ENCODE results near the gene IPO5.
"Not testable (repeated sequence)": the region's sequence is repeated elsewhere in the genome, so short reads cannot be mapped to it uniquely, and the experiment has no call there.

The IPO5 gene

GRCh38 chr13:98039261-98039660 lies 85.8 kb downstream of the IPO5 start:
- TF ChIP-seq CTCF (conservative IDR thresholded peaks at IDR 0.05; ENCODE audit: low read depth, low read length), result no peak

DNA sequence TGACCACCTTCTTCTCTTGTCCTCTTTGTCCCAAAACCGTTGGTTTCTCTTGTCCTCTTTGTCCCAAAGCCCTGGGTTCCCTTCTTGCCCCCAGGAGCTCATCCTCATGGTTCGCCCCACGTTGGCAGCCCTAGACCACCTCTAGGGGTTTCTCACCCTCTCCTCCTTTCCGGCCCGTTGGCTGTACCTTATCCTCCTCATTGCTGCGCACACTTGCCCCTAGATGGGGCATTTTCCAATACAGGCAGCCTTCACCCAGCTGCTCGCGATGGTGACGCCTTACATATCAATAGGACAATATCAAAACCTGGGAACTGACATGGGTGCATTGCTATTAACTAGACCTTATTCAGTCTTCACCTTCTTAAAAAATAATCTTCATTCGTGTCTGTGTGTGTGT lies 86.5 kb downstream of the IPO5 start:
- no peak for TF ChIP-seq CTCF (conservative IDR thresholded peaks at IDR 0.05; ENCODE audit: low read depth, low read length)
- DNase-seq (ENCODE audit: low read depth), result no peak
- H3K4me3 ChIP-seq (ENCODE audit: low read depth, low read length), result no peak overlapping the region

More at GRCh38 chr13:98039261-98039660, 85.8 kb downstream of the IPO5 start:
- no peak overlapping the region for H3K4me3 ChIP-seq (ENCODE audit: low read depth, low read length)
- DNase-seq (ENCODE audit: low read depth), result no peak

DNA sequence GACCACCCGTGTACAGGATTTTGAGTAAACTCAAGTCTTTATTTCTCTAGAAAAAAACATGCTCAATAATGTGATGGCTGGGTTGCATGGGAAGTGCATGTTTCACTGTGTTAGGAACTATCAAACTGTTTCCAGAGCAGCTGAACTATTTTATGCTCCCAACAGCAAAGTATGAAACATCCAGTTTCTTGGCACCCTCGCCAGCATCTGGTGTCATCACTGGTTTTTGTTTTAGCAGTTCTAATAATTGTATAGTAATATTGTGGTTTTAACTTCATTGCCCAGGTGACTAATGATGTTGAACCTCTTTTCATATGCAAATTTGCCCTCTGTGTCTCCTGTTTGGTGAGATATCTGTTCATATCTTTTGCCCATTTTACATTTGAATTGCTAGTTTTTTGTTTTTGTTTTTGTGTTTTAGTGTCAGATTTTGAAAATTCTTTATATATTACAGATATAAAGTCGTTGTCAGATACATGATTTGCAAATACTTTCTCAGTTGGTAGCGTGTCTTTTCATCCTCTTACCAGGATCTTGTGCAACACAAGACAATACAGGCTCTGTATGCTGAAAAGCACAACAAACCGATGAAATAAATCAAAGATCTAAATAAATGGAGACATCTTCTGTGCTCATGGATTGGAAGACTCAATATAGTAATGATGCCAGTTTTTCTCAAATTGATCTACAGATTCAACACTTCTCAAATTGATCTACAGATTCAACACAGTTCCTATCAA lies 87.8 kb downstream of the IPO5 start:
- H3K4me3 ChIP-seq (ENCODE audit: low read depth, low read length), result no peak overlapping the region
- TF ChIP-seq CTCF (conservative IDR thresholded peaks at IDR 0.05; ENCODE audit: low read depth, low read length), result no peak
- no peak for DNase-seq (ENCODE audit: low read depth)

- no peak overlapping the region for H3K4me3 ChIP-seq (ENCODE audit: low read depth, low read length)
- TF ChIP-seq CTCF (conservative IDR thresholded peaks at IDR 0.05; ENCODE audit: low read depth, low read length), result no peak
These were observed 90.8 kb downstream of the IPO5 start for GRCh38 chr13:98044301-98044700.

DNA sequence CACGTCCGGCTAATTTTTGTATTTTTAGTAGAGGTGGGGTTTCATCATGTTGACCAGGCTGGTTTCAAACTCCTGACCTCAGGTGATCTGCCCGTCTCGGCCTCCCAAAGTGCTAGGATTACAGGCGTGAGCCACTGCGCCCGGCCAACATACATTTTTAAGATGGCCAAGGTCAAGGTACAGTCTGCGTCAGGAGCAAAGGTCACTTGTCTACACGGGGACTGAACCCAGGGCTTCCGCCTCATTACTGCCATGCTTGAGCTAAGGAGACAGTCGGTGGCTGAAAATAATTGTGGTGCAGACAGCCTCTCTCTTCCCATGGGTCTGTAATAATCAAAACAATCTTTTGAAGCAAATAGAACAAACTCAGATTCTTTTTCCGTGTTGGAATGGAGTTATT lies 94.3 kb downstream of the IPO5 start:
- H3K4me3 ChIP-seq (ENCODE audit: low read depth, low read length); DNase-seq (ENCODE audit: low read depth): not testable (repeated sequence)

More at GRCh38 chr13:98044301-98044700, 90.8 kb downstream of the IPO5 start:
- DNase-seq (ENCODE audit: low read depth), result no peak

- no peak for DNase-seq (ENCODE audit: low read depth)
- no peak for TF ChIP-seq CTCF (conservative IDR thresholded peaks at IDR 0.05; ENCODE audit: low read depth, low read length)
- no peak overlapping the region for H3K4me3 ChIP-seq (ENCODE audit: low read depth, low read length)
These were observed 94.8 kb downstream of the IPO5 start for GRCh38 chr13:98048265-98048664.

DNA sequence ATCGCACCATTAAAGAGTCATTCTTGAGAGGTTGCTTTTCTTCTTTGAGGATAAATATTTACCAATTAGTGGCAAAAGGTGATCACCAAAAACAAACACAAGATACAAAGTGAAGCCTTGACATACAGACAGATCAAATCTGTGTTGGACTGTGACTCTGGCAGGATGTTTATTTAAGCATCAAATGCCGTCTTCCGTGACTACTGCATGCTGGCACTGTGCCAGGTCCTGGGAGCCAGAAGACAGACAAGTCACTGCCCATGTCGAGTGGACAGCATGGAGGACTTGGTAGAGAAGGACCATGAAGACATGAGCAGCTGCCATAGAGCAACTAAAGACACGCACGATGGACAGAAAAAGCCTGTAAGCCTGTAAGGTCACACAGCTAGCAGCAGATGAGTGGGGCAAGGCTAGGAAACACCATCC lies 96.6 kb downstream of the IPO5 start:
- TF ChIP-seq CTCF (conservative IDR thresholded peaks at IDR 0.05; ENCODE audit: low read depth, low read length), result no peak
- no peak for DNase-seq (ENCODE audit: low read depth)
- no peak overlapping the region for H3K4me3 ChIP-seq (ENCODE audit: low read depth, low read length)
